SK-N-SH (cell line): ENCODE data around the gene NSD1. TPM values are rescaled to one million over a fixed set of nuclear protein-coding genes. Genes with fewer than 3 reads are reported as not detected.

ENCODE experiments used
- CTCF ChIA-PET: fragments of 300-600, 350-600 bp; formaldehyde crosslinking; extraction: SDS; loops from one replicate; lab custom pipeline; 2021; lab: Yijun Ruan, JAX
- POLR2A ChIA-PET: fragments of 350-600 bp; sonication (Branson Sonifier 250); formaldehyde crosslinking; extraction: SDS; loops from one replicate; lab custom pipeline; 2020; ENCODE audit warnings: antibody characterized with exemption, inconsistent platforms; lab: Yijun Ruan, JAX
- DNase-seq: peaks from one replicate; pipeline ENCODE4 v3.0.0; 2012
- H2AFZ ChIP-seq: fragments of 200-600 bp; sonication (generic); 2 replicates; pipeline ENCODE4 v1.8.1; 2016; ENCODE audit warnings: antibody characterized with exemption, mild to moderate bottlenecking, low read depth
- H3F3A ChIP-seq: fragments of 200-600 bp; sonication (generic); replicated peaks from 2 replicates; pipeline ENCODE3; 2016; ENCODE audit warnings: antibody characterized with exemption, mild to moderate bottlenecking; ENCODE audit not compliant: insufficient read depth
- H3K27ac ChIP-seq, 2 experiments: fragments of 200-500 bp in 1 of 2; fragments of 200-600 bp in 1 of 2; sonication (Bioruptor generic) in 1 of 2; sonication (generic), shearing (Covaris generic) in 1 of 2; 2 replicates each; pipeline versions ENCODE4 v1.5.1 to v1.6.1; 2014 to 2016; ENCODE audit warnings: low read depth in 2 of 2, inconsistent platforms in 1 of 2, low read length in 1 of 2, mild to moderate bottlenecking in 1 of 2, mixed read lengths in 1 of 2
- H3K27me3 ChIP-seq: fragments of 200-600 bp; sonication (generic), shearing (Covaris generic); 2 replicates; pipeline ENCODE4 v1.6.1; 2016; ENCODE audit warnings: mixed run types; ENCODE audit not compliant: insufficient read depth
- H3K36me3 ChIP-seq, 2 experiments: fragments of 200-500 bp in 1 of 2; fragments of 200-600 bp in 1 of 2; sonication (Bioruptor generic) in 1 of 2; sonication (generic) in 1 of 2; replicated peaks in 1 of 2; 2 replicates each; pipeline versions ENCODE3 to v1.5.1; 2014 to 2016; ENCODE audit warnings: low read length in 1 of 2, mild to moderate bottlenecking in 1 of 2; ENCODE audit not compliant: insufficient read depth in 2 of 2, control insufficient read depth in 1 of 2
- H3K4me1 ChIP-seq, 2 experiments: fragments of 200-500 bp in 1 of 2; fragments of 200-600 bp in 1 of 2; sonication (Bioruptor generic) in 1 of 2; sonication (generic), shearing (Covaris generic) in 1 of 2; 2 replicates each; pipeline versions ENCODE4 v1.5.1 to v1.6.1; 2014 to 2016; ENCODE audit warnings: low read depth in 1 of 2, low read length in 1 of 2, mixed run types in 1 of 2; ENCODE audit not compliant: insufficient read depth in 2 of 2, control insufficient read depth in 1 of 2
- H3K4me2 ChIP-seq: fragments of 200-600 bp; sonication (generic), shearing (Covaris generic); 2 replicates; pipeline ENCODE4 v1.6.1; 2017; ENCODE audit warnings: mixed run types
- H3K4me3 ChIP-seq, 2 experiments: fragments of 200-500 bp in 1 of 2; fragments of 200-600 bp in 1 of 2; sonication (Bioruptor generic) in 1 of 2; sonication (generic), shearing (Covaris generic) in 1 of 2; 2 replicates each; pipeline versions ENCODE4 v1.5.1 to v1.8.1; 2014 to 2016; ENCODE audit warnings: low read depth in 2 of 2, inconsistent platforms in 1 of 2, low read length in 1 of 2, mild to moderate bottlenecking in 1 of 2, mixed read lengths in 1 of 2, moderate library complexity in 1 of 2
- H3K79me2 ChIP-seq: fragments of 200-600 bp; sonication (generic); 2 replicates; pipeline ENCODE4 v1.8.1; 2017; ENCODE audit warnings: mild to moderate bottlenecking; ENCODE audit not compliant: insufficient read depth
- H3K9ac ChIP-seq: fragments of 200-600 bp; sonication (generic); 2 replicates; pipeline ENCODE4 v1.6.1; 2017; ENCODE audit warnings: mixed run types
- H3K9me2 ChIP-seq: fragments of 200-600 bp; sonication (generic); 2 replicates; pipeline ENCODE4 v1.6.1; 2017; ENCODE audit warnings: mixed run types
- H3K9me3 ChIP-seq: fragments of 200-600 bp; sonication (generic); 2 replicates; pipeline ENCODE4 v1.6.1; 2017; ENCODE audit warnings: mixed run types, mild to moderate bottlenecking, moderate library complexity
- H4K20me1 ChIP-seq: fragments of 200-600 bp; sonication (generic); 2 replicates; pipeline ENCODE4 v1.6.1; 2017; ENCODE audit warnings: mild to moderate bottlenecking, mixed run types; ENCODE audit not compliant: insufficient read depth
- ELF1 ChIP-seq: IDR thresholded peaks from 2 replicates; pipeline ENCODE4 v1.4.0; 2012
- EP300 ChIP-seq, 2 experiments: IDR thresholded peaks; 2 replicates each; pipeline versions ENCODE4 v1.4.0 to v1.6.1; 2012; ENCODE audit warnings: borderline replicate concordance in 1 of 2, low read depth in 1 of 2, low read length in 1 of 2
- FOSL2 ChIP-seq: IDR thresholded peaks from 2 replicates; pipeline ENCODE4 v1.4.0; 2012; ENCODE audit warnings: low read depth, mild to moderate bottlenecking, moderate library complexity, borderline replicate concordance
- FOXJ3 ChIP-seq: sonication (generic); formaldehyde crosslinking; IDR thresholded peaks from 2 replicates; pipeline ENCODE4 v1.5.1; 2020; ENCODE audit warnings: mild to moderate bottlenecking, missing genetic modification reagents
- JUND ChIP-seq: IDR thresholded peaks from 2 replicates; pipeline ENCODE4 v1.4.0; 2012
- MXI1 ChIP-seq: IDR thresholded peaks from 2 replicates; pipeline ENCODE4 v1.6.1; 2012; ENCODE audit warnings: mild to moderate bottlenecking, low read depth, low read length, improper control_type of control experiment
- NFIC ChIP-seq: IDR thresholded peaks from 2 replicates; pipeline ENCODE4 v1.4.0; 2012; ENCODE audit warnings: borderline replicate concordance
- RAD21 ChIP-seq: IDR thresholded peaks from 2 replicates; pipeline ENCODE4 v1.6.1; 2012; ENCODE audit warnings: mild to moderate bottlenecking, low read length
- RCOR1 ChIP-seq: fragments of 150-350 bp; IDR thresholded peaks from 2 replicates; pipeline ENCODE4 v1.6.1; 2017; ENCODE audit warnings: antibody characterized with exemption, low read length
- SIN3A ChIP-seq: IDR thresholded peaks from 2 replicates; pipeline ENCODE4 v1.6.1; 2012; ENCODE audit warnings: low read depth, mild to moderate bottlenecking, low read length, moderate library complexity, borderline replicate concordance
- TCF12 ChIP-seq: IDR thresholded peaks from 2 replicates; pipeline ENCODE4 v1.4.0; 2012
- USF2 ChIP-seq: fragments of 150-350 bp; IDR thresholded peaks from 2 replicates; pipeline ENCODE4 v1.6.1; 2017; ENCODE audit warnings: antibody characterized with exemption, low read length, low read depth, borderline replicate concordance
- YY1 ChIP-seq: IDR thresholded peaks from 2 replicates; pipeline ENCODE4 v1.4.0; 2012; ENCODE audit warnings: low read depth, mild to moderate bottlenecking
- ZBTB33 ChIP-seq: IDR thresholded peaks from 2 replicates; pipeline ENCODE4 v1.4.0; 2012; ENCODE audit warnings: low read depth, borderline replicate concordance
- WGBS: methylation state at CpG from one replicate; pipeline ENCODE4 v1.1.6; 2017; ENCODE audit warnings: low lambda C conversion rate; 5-methylcytosine and 5-hydroxymethylcytosine counted together
- polyA plus RNA-seq, 3 experiments: library from polyadenylated mRNA; depleted of rRNA; stranded (reverse); fragments of >200 nt; gene quantifications; 2 replicates each; pipeline ENCODE4 v1.2.3, GENCODE V29; 2012
- TF ChIP-seq, protein P1 (sequence below): IDR thresholded peaks from 2 replicates; pipeline ENCODE4 v1.4.0; 2012; ENCODE audit warnings: low read depth, borderline replicate concordance
- TF ChIP-seq, protein P2 (sequence below): fragments of 200-600 bp; sonication (generic); IDR thresholded peaks from 2 replicates; pipeline ENCODE4 v1.6.1; 2017; ENCODE audit warnings: antibody characterized with exemption, mild to moderate bottlenecking, moderate library complexity

The NSD1 gene
- polyA plus RNA-seq, 1 of the 3 experiments (the other 2 are of a cell fraction) = 6.7 TPM

GRCh38 chr5:177126771-177127170 is 6.8 kb upstream of the NSD1 start:
- DNase-seq = no peak
- TF ChIP-seq MXI1 (no peak), FOSL2 (no peak), RCOR1 (no peak), ZBTB33 (no peak), EP300 (IDR thresholded peaks at IDR 0.05; ENCODE audit: borderline replicate concordance in 1 of 2, low read depth in 1 of 2, low read length in 1 of 2) (no peak), USF2 (no peak), SIN3A (no peak), JUND (no peak), RAD21 (no peak), YY1 (no peak), FOXJ3 (no peak), ELF1 (no peak), NFIC (no peak), TCF12 (no peak)
- TF ChIP-seq, protein P1, sequence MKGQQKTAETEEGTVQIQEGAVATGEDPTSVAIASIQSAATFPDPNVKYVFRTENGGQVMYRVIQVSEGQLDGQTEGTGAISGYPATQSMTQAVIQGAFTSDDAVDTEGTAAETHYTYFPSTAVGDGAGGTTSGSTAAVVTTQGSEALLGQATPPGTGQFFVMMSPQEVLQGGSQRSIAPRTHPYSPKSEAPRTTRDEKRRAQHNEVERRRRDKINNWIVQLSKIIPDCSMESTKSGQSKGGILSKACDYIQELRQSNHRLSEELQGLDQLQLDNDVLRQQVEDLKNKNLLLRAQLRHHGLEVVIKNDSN = no peak
- TF ChIP-seq, protein P2, sequence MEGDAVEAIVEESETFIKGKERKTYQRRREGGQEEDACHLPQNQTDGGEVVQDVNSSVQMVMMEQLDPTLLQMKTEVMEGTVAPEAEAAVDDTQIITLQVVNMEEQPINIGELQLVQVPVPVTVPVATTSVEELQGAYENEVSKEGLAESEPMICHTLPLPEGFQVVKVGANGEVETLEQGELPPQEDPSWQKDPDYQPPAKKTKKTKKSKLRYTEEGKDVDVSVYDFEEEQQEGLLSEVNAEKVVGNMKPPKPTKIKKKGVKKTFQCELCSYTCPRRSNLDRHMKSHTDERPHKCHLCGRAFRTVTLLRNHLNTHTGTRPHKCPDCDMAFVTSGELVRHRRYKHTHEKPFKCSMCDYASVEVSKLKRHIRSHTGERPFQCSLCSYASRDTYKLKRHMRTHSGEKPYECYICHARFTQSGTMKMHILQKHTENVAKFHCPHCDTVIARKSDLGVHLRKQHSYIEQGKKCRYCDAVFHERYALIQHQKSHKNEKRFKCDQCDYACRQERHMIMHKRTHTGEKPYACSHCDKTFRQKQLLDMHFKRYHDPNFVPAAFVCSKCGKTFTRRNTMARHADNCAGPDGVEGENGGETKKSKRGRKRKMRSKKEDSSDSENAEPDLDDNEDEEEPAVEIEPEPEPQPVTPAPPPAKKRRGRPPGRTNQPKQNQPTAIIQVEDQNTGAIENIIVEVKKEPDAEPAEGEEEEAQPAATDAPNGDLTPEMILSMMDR = no peak
- peaks cover 4% of the 10 kb centered on the region for H3F3A ChIP-seq
- no peaks in the 10 kb centered on the region for H3K9me2 ChIP-seq
- H3K36me3 ChIP-seq = no peaks in the 10 kb centered on the region
- H3K4me2 ChIP-seq = no peak overlapping the region
- no peak overlapping the region for H3K27ac ChIP-seq
- H4K20me1 ChIP-seq = no peaks in the 10 kb centered on the region
- H3K4me3 ChIP-seq = no peak overlapping the region
- no peak overlapping the region for H2AFZ ChIP-seq
- no peak overlapping the region for H3K9ac ChIP-seq
- H3K79me2 ChIP-seq = no peaks in the 10 kb centered on the region
- ChIA-PET CTCF (interaction anchor here (0.5 to 3.3 kb wide), 7 partner anchors 13 to 468 kb away, joined by 3 to 20 read pairs (median 4); no protein-coding TSS in a partner anchor), POLR2A (no interaction called here)
- 82% methylated on average over 1 of the region's 1 CpG for WGBS
- peaks cover 0 to 9% of the 10 kb centered on the region in 2 experiments; a peak in 1 of 4 replicates for H3K4me1 ChIP-seq
- H3K9me3 ChIP-seq = no peaks in the 10 kb centered on the region
- no peaks in the 10 kb centered on the region for H3K27me3 ChIP-seq
